DMS 273 (cell line): Measurements from ENCODE around the gene RAPGEF4.
A peak's percentile ranks its signal among the peaks of the same experiment; 100 is the strongest.

Experiments
- DNase-seq: peaks from one replicate; lab custom pipeline; 2025; ENCODE audit not compliant: unreplicated experiment; lab: John Stamatoyannopoulos, UW

The RAPGEF4 gene

GRCh38 chr2:172896661-172897081, 161.0 kb downstream of the RAPGEF4 start:
- DNase-seq = no peak

- DNase-seq = no peak
Observed at GRCh38 chr2:172900871-172901270, 165.2 kb downstream of the RAPGEF4 start.

- DNase-seq = no peak
Observed at GRCh38 chr2:172901913-172902312, 166.3 kb downstream of the RAPGEF4 start.

- DNase-seq = no peak
Observed at GRCh38 chr2:172904236-172904635, 168.6 kb downstream of the RAPGEF4 start.

GRCh38 chr2:172905937-172906811, 170.5 kb downstream of the RAPGEF4 start:
- DNase-seq = no peak

GRCh38 chr2:172908275-172908674, 172.6 kb downstream of the RAPGEF4 start:
- DNase-seq = no peak

- no peak for DNase-seq
Observed at GRCh38 chr2:172909454-172909853, 173.8 kb downstream of the RAPGEF4 start.

GRCh38 chr2:172912266-172912665, 176.6 kb downstream of the RAPGEF4 start:
- DNase-seq = no peak

- no peak for DNase-seq
Observed at GRCh38 chr2:172914341-172915008, 178.8 kb downstream of the RAPGEF4 start.

- no peak for DNase-seq
Observed at GRCh38 chr2:172917716-172918115, 182.1 kb downstream of the RAPGEF4 start.

GRCh38 chr2:172919732-172920131, 184.1 kb downstream of the RAPGEF4 start:
- no peak for DNase-seq

GRCh38 chr2:172921532-172922236, 186.0 kb downstream of the RAPGEF4 start:
- DNase-seq = no peak

GRCh38 chr2:172922306-172922705, 186.7 kb downstream of the RAPGEF4 start:
- DNase-seq = no peak

- no peak for DNase-seq
Observed at GRCh38 chr2:172922815-172923214, 187.2 kb downstream of the RAPGEF4 start.

GRCh38 chr2:172924097-172924660, 188.5 kb downstream of the RAPGEF4 start:
- no peak for DNase-seq

- no peak for DNase-seq
Observed at GRCh38 chr2:172925600-172925999, 190.0 kb downstream of the RAPGEF4 start.

- DNase-seq = no peak
Observed at GRCh38 chr2:172926785-172927640, 191.4 kb downstream of the RAPGEF4 start.

- no peak for DNase-seq
Observed at GRCh38 chr2:172927641-172928357, 192.2 kb downstream of the RAPGEF4 start.

- peak; percentile 55 for DNase-seq
Observed at GRCh38 chr2:172928756-172929155, 193.1 kb downstream of the RAPGEF4 start.

GRCh38 chr2:172929644-172930043, 194.0 kb downstream of the RAPGEF4 start:
- DNase-seq = no peak
